ENCODE measurements around the gene NDUFS2. TPM values are rescaled to one million over a fixed set of nuclear protein-coding genes. Genes with fewer than 3 reads are reported as not detected.

Gene NDUFS2
- total and polyA plus RNA-seq, 9 of the 15 experiments (the other 6 are each of a cell fraction or from before 2014, with no cell fraction given), result 70.0 to 176 (median 141) TPM

DNA sequence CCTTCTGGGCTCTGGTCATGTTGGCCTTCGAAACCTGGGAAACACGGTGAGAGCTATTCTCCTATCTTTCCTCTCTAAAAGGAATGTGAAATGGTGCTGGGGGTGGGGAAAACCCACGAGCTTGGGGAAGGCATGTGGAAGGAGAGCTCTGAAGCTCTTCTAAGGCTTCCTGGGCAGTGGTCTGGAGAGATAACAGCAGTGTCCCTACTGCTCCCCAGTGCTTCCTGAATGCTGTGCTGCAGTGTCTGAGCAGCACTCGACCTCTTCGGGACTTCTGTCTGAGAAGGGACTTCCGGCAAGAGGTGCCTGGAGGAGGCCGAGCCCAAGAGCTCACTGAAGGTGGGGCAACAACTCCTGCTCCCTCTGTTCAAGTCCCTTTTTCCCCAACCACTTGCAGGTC is 40.1 kb upstream of the NDUFS2 start (continued):
- TF ChIP-seq, protein P1, sequence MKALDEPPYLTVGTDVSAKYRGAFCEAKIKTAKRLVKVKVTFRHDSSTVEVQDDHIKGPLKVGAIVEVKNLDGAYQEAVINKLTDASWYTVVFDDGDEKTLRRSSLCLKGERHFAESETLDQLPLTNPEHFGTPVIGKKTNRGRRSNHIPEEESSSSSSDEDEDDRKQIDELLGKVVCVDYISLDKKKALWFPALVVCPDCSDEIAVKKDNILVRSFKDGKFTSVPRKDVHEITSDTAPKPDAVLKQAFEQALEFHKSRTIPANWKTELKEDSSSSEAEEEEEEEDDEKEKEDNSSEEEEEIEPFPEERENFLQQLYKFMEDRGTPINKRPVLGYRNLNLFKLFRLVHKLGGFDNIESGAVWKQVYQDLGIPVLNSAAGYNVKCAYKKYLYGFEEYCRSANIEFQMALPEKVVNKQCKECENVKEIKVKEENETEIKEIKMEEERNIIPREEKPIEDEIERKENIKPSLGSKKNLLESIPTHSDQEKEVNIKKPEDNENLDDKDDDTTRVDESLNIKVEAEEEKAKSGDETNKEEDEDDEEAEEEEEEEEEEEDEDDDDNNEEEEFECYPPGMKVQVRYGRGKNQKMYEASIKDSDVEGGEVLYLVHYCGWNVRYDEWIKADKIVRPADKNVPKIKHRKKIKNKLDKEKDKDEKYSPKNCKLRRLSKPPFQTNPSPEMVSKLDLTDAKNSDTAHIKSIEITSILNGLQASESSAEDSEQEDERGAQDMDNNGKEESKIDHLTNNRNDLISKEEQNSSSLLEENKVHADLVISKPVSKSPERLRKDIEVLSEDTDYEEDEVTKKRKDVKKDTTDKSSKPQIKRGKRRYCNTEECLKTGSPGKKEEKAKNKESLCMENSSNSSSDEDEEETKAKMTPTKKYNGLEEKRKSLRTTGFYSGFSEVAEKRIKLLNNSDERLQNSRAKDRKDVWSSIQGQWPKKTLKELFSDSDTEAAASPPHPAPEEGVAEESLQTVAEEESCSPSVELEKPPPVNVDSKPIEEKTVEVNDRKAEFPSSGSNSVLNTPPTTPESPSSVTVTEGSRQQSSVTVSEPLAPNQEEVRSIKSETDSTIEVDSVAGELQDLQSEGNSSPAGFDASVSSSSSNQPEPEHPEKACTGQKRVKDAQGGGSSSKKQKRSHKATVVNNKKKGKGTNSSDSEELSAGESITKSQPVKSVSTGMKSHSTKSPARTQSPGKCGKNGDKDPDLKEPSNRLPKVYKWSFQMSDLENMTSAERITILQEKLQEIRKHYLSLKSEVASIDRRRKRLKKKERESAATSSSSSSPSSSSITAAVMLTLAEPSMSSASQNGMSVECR (CRISPR knock-in tag; IDR thresholded peaks at IDR 0.05), result no peak
- TF ChIP-seq, protein P2, sequence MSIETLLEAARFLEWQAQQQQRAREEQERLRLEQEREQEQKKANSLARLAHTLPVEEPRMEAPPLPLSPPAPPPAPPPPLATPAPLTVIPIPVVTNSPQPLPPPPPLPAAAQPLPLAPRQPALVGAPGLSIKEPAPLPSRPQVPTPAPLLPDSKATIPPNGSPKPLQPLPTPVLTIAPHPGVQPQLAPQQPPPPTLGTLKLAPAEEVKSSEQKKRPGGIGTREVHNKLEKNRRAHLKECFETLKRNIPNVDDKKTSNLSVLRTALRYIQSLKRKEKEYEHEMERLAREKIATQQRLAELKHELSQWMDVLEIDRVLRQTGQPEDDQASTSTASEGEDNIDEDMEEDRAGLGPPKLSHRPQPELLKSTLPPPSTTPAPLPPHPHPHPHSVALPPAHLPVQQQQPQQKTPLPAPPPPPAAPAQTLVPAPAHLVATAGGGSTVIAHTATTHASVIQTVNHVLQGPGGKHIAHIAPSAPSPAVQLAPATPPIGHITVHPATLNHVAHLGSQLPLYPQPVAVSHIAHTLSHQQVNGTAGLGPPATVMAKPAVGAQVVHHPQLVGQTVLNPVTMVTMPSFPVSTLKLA (conservative IDR thresholded peaks at IDR 0.05), result peak in 1 of 2 experiments; percentile 48; a peak in 1 of 4 replicates
- TF ChIP-seq ARHGAP35 (IDR thresholded peaks at IDR 0.05; ENCODE audit: partially characterized antibody) (no peak), LEF1 (IDR thresholded peaks at IDR 0.05) (no peak), GTF2A2 (tag; IDR thresholded peaks at IDR 0.05) (no peak), ZNF23 (CRISPR knock-in tag; IDR thresholded peaks at IDR 0.05) (no peak), CCAR2 (IDR thresholded peaks at IDR 0.05; ENCODE audit: low read depth, low read length) (no peak), ZNF174 (CRISPR knock-in tag; IDR thresholded peaks at IDR 0.05) (no peak), RB1 (IDR thresholded peaks at IDR 0.05; ENCODE audit: low read depth) (no peak), EGR1 (conservative IDR thresholded peaks at IDR 0.05) (no peak), CBX3 (IDR thresholded peaks at IDR 0.05; ENCODE audit: borderline replicate concordance in 1 of 2, low read length in 2 of 2) (no peak), HNRNPL (IDR thresholded peaks at IDR 0.05; ENCODE audit: low read depth, low read length) (no peak), BMI1 (IDR thresholded peaks at IDR 0.05; ENCODE audit: low read length) (no peak), ZNF695 (CRISPR knock-in tag; IDR thresholded peaks at IDR 0.05) (no peak), TCF3 (CRISPR knock-in tag; IDR thresholded peaks at IDR 0.05) (peak; percentile 77), SOX6 (IDR thresholded peaks at IDR 0.05) (0 out of 2 replicates have a peak, but pooled peaks have one; percentile 10), PRMT5 (CRISPR knock-in tag; IDR thresholded peaks at IDR 0.05) (no peak), KAT7 (CRISPR knock-in tag; IDR thresholded peaks at IDR 0.05; ENCODE audit: borderline replicate concordance) (0 out of 2 replicates have a peak, but pooled peaks have one; percentile 38)
- TF ChIP-seq, protein P3, sequence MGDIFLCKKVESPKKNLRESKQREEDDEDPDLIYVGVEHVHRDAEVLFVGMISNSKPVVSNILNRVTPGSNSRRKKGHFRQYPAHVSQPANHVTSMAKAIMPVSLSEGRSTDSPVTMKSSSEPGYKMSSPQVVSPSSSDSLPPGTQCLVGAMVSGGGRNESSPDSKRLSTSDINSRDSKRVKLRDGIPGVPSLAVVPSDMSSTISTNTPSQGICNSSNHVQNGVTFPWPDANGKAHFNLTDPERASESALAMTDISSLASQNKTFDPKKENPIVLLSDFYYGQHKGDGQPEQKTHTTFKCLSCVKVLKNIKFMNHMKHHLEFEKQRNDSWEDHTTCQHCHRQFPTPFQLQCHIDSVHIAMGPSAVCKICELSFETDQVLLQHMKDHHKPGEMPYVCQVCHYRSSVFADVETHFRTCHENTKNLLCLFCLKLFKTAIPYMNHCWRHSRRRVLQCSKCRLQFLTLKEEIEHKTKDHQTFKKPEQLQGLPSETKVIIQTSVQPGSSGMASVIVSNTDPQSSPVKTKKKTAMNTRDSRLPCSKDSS (IDR thresholded peaks at IDR 0.05; ENCODE audit: low read depth, partially characterized antibody), result no peak
- TF ChIP-seq, protein P4, sequence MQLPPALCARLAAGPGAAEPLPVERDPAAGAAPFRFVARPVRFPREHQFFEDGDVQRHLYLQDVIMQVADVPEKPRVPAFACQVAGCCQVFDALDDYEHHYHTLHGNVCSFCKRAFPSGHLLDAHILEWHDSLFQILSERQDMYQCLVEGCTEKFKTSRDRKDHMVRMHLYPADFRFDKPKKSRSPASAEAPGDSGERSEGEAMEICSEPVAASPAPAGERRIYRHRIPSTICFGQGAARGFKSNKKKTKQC (CRISPR knock-in tag; IDR thresholded peaks at IDR 0.05), result no peak
- TF ChIP-seq, protein P5, sequence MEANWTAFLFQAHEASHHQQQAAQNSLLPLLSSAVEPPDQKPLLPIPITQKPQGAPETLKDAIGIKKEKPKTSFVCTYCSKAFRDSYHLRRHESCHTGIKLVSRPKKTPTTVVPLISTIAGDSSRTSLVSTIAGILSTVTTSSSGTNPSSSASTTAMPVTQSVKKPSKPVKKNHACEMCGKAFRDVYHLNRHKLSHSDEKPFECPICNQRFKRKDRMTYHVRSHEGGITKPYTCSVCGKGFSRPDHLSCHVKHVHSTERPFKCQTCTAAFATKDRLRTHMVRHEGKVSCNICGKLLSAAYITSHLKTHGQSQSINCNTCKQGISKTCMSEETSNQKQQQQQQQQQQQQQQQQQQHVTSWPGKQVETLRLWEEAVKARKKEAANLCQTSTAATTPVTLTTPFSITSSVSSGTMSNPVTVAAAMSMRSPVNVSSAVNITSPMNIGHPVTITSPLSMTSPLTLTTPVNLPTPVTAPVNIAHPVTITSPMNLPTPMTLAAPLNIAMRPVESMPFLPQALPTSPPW (CRISPR knock-in tag; IDR thresholded peaks at IDR 0.05), result no peak
